GM12875 (cell line): ENCODE measurements around the gene ST7L.

Source experiments
- H3K4me3 ChIP-seq: one replicate; pipeline ENCODE4 v1.5.1; 2011; ENCODE audit warnings: low read depth, low read length, control low read depth
- TF ChIP-seq, protein P1 (sequence below): IDR thresholded peaks from 2 replicates; pipeline ENCODE4 v1.5.1; 2011; ENCODE audit warnings: low read depth, mild to moderate bottlenecking, control low read depth, inconsistent platforms, low read length, moderate library complexity, borderline replicate concordance; ENCODE audit not compliant: insufficient read depth

ST7L gene

GRCh38 chr1:112637254-112638109 lies 18.5 kb upstream of the ST7L start:
- TF ChIP-seq, protein P1, sequence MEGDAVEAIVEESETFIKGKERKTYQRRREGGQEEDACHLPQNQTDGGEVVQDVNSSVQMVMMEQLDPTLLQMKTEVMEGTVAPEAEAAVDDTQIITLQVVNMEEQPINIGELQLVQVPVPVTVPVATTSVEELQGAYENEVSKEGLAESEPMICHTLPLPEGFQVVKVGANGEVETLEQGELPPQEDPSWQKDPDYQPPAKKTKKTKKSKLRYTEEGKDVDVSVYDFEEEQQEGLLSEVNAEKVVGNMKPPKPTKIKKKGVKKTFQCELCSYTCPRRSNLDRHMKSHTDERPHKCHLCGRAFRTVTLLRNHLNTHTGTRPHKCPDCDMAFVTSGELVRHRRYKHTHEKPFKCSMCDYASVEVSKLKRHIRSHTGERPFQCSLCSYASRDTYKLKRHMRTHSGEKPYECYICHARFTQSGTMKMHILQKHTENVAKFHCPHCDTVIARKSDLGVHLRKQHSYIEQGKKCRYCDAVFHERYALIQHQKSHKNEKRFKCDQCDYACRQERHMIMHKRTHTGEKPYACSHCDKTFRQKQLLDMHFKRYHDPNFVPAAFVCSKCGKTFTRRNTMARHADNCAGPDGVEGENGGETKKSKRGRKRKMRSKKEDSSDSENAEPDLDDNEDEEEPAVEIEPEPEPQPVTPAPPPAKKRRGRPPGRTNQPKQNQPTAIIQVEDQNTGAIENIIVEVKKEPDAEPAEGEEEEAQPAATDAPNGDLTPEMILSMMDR, result no peak
- no peak overlapping the region for H3K4me3 ChIP-seq

DNA sequence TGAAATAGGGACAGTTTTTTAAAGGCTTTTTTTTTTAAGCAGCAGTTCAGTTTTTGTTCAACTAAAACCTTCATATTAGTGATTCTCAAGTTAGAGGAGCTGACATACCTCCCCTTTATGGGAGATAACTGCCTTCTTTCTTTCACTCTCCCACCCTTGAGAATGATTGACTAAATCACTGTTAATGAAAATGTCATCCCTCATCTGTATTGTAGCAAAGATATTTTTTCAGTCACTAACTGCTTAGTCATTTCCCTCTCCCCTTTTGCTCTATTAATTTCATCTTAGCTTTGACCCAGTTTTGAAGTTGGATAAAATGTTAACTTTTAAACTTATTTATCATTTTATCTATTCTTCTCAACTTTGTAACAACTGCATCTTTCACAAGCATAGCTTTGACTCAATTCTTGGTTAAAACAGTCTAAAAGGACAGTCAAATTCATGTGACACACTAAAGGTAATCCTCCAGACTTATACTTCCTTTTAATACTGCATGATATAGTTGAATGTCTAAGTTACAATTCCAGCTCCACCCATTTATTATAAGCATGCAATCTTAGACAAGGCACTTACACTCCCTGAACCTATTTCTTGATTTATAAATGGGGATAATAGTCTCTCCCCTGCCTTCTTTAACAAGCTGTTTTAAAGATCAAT lies 17.8 kb upstream of the ST7L start:
- H3K4me3 ChIP-seq, result no peak overlapping the region
- TF ChIP-seq, protein P1, result no peak

- TF ChIP-seq, protein P1, result no peak
- no peak overlapping the region for H3K4me3 ChIP-seq
Measured at GRCh38 chr1:112636056-112636455, 17.1 kb upstream of the ST7L start.

DNA sequence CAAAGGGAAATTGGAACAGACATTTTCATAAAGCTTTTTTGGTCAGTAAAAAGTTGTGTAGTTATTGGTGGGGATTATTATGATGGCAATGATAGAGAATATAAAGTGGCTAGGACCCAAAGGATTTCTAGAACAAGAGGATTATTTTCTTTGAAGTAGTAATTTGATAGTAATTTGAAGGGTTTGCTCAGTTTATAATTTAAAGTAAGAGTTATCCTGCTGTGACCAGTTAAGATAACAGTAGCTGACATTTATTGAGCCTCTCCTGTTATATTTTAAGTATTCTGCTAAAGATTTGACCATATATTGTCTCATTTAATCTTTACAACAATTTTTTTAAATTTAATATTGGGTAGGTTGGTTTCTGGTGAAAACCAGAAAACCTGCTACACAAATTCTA lies 15.4 kb upstream of the ST7L start:
- H3K4me3 ChIP-seq, result no peak overlapping the region
- TF ChIP-seq, protein P1, result no peak

- TF ChIP-seq, protein P1, result no peak
- no peak overlapping the region for H3K4me3 ChIP-seq
Measured at GRCh38 chr1:112633628-112634027, 14.7 kb upstream of the ST7L start.

DNA sequence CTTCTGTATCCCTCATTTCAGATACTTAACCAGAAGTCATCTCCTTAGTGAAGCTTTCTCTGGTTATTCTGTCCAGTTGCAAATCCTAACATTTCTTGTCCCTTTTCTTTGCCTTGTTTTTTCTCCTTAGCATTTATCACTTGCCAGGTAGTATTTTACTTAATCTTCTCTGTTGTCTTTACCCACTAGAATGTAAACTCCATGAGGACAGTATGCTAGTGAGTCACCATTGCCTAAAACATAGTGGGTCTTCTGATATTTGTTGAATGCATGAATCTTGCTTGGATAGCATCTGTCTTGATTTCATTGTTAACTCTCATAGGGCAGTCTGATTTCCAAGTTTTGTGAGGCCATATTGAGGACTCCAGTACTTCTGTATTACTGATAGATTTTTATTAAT lies 10.3 kb upstream of the ST7L start:
- no peak overlapping the region for H3K4me3 ChIP-seq
- TF ChIP-seq, protein P1, result no peak

DNA sequence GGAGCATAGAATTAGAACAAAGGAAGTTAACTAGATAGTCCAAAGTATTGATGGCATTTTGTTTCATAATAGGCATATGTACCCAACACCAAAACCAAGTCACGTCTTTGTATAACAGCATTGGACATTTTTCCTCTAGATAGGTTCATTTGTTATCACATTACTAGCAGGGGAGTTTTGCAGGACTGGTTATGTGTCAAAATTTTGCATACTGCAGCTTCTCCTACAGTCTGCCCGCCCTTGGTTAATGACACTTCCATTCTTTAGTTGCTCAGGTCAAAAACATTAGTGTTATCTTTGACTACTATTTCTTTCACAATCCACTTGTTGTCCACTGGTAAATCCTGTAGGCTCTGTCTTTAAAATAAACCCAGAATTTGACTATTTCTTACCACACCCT lies 9.6 kb upstream of the ST7L start:
- TF ChIP-seq, protein P1, result no peak

More for the DNA sequence above, 9.6 kb upstream of the ST7L start:
- H3K4me3 ChIP-seq, result no peak overlapping the region
